DLD1 (cell line): ENCODE measurements around the gene PALM.
"Not testable (repeated sequence)": the region's sequence is repeated elsewhere in the genome, so short reads cannot be mapped to it uniquely, and the experiment has no call there.

Source experiments
- in situ Hi-C: cut with HindIII; loops from 2 replicates; pipeline ENCODE4 v1.10.0; 2017; ENCODE audit warnings: low sequenced_read_pairs

The PALM gene

GRCh38 chr19:729965-730668 is 21.4 kb downstream of the PALM start:
- in situ Hi-C loops = no loop called here

- in situ Hi-C loops = no loop called here
Observed at GRCh38 chr19:731000-731399, 22.3 kb downstream of the PALM start.

- in situ Hi-C loops = no loop called here
Observed at GRCh38 chr19:732148-733069, 23.7 kb downstream of the PALM start.

- in situ Hi-C loops = no loop called here
Observed at GRCh38 chr19:734716-735115, 26.0 kb downstream of the PALM start.

GRCh38 chr19:736125-736524 is 27.4 kb downstream of the PALM start:
- in situ Hi-C loops = no loop called here

GRCh38 chr19:737591-738093 is 28.9 kb downstream of the PALM start:
- in situ Hi-C loops = no loop called here

GRCh38 chr19:738509-739128 is 29.9 kb downstream of the PALM start:
- in situ Hi-C loops = no loop called here

- in situ Hi-C loops = no loop called here
Observed at GRCh38 chr19:739998-740715, 31.4 kb downstream of the PALM start.

- in situ Hi-C loops = not testable (repeated sequence)
Observed at GRCh38 chr19:740816-741505, 32.2 kb downstream of the PALM start.

- in situ Hi-C loops = no loop called here
Observed at GRCh38 chr19:741506-742131, 32.9 kb downstream of the PALM start.

- in situ Hi-C loops = no loop called here
Observed at GRCh38 chr19:742540-743075, 33.9 kb downstream of the PALM start.

GRCh38 chr19:743168-743687 is 34.5 kb downstream of the PALM start:
- in situ Hi-C loops = no loop called here

- in situ Hi-C loops = not testable (repeated sequence)
Observed at GRCh38 chr19:745138-745537, 36.4 kb downstream of the PALM start.

GRCh38 chr19:746208-746819 is 37.6 kb downstream of the PALM start:
- in situ Hi-C loops = no loop called here

- in situ Hi-C loops = no loop called here
Observed at GRCh38 chr19:746956-747355, 38.2 kb downstream of the PALM start.

- in situ Hi-C loops = no loop called here
Observed at GRCh38 chr19:747432-748273, 38.9 kb downstream of the PALM start.

- in situ Hi-C loops = no loop called here
Observed at GRCh38 chr19:748274-748598, 39.5 kb downstream of the PALM start.

GRCh38 chr19:749811-750210 is 41.1 kb downstream of the PALM start:
- in situ Hi-C loops = no loop called here
